ENCODE measurements around the gene MYO5C. TPM values are rescaled to one million over a fixed set of nuclear protein-coding genes. Genes with fewer than 3 reads are reported as not detected.
A peak's percentile ranks its signal among the peaks of the same experiment; 100 is the strongest.

Gene MYO5C
- total and polyA plus RNA-seq, 2 of the 13 experiments (the other 11 are each of a cell fraction or from before 2014, with no cell fraction given) = 15.7 to 23.7 TPM

DNA sequence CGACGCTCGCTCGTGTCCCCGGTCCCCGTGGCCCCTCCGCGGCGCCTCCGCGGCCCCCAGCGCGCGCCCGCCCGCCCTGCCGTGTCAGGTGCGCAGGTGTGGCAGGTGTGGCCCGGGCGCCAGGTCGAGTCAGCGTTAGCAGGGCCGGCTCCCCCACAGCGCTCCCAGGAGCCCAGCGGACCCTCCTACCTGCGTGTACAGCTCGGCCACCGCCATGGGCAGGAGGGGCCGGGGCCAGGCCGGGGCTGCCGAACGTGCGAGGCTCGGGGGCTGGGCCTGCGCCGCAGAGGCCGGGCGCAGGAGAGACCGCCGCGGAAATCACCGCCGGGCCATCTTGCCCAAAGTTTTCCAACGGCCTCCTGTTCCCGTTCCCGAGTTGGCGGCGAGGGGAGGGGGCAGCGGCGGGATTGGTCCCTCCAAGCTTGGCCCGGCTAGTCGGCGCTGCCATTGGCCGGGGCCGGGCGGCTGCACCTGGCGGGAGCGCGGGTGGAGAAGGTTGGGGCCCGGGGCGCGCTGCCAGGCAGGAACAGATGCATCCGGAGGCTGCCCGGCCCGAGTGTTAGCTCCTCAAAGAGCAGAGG is at the start of gene MYO5C (continued):
- TF ChIP-seq ZNF772 (CRISPR knock-in tag; IDR thresholded peaks at IDR 0.05) (0 out of 2 replicates have a peak, but pooled peaks have one; percentile 29), ZNF615 (CRISPR knock-in tag; IDR thresholded peaks at IDR 0.05; ENCODE audit: borderline replicate concordance) (no peak), ZNF337 (CRISPR knock-in tag; IDR thresholded peaks at IDR 0.05; ENCODE audit: borderline replicate concordance, low read depth) (no peak), AKAP8 (CRISPR knock-in tag; IDR thresholded peaks at IDR 0.05) (no peak), PAX8 (CRISPR knock-in tag; IDR thresholded peaks at IDR 0.05; ENCODE audit: borderline replicate concordance) (no peak), MEIS2 (CRISPR knock-in tag; IDR thresholded peaks at IDR 0.05) (no peak), ZNF234 (CRISPR knock-in tag; conservative IDR thresholded peaks at IDR 0.05) (no peak; the same call in 1 of the 2 replicates), CBFB (CRISPR knock-in tag; IDR thresholded peaks at IDR 0.05) (no peak), MYC (CRISPR knock-in tag; IDR thresholded peaks at IDR 0.05; ENCODE audit: borderline replicate concordance) (peak; percentile 24; the same call in 1 of the 2 replicates), KLF16 (CRISPR knock-in tag; IDR thresholded peaks at IDR 0.05) (no peak), RAD21 (CRISPR knock-in tag; IDR thresholded peaks at IDR 0.05) (peak; percentile 49; the same call in 1 of the 2 replicates), JDP2 (CRISPR knock-in tag; IDR thresholded peaks at IDR 0.05; ENCODE audit: borderline replicate concordance) (no peak; the same call in 1 of the 2 replicates), ISL2 (CRISPR knock-in tag; IDR thresholded peaks at IDR 0.05) (peak; percentile 42; the same call in 1 of the 2 replicates), ZZZ3 (CRISPR knock-in tag; IDR thresholded peaks at IDR 0.05; ENCODE audit: borderline replicate concordance) (no peak), ZFY (CRISPR knock-in tag; IDR thresholded peaks at IDR 0.05) (peak; percentile 92), ZNF816 (CRISPR knock-in tag; IDR thresholded peaks at IDR 0.05; ENCODE audit: borderline replicate concordance) (peak; percentile 78; the same call in 1 of the 2 replicates), GATAD2A (CRISPR knock-in tag; IDR thresholded peaks at IDR 0.05) (no peak), SAFB2 (CRISPR knock-in tag; IDR thresholded peaks at IDR 0.05; ENCODE audit: borderline replicate concordance, low read depth) (0 out of 2 replicates have a peak, but pooled peaks have one; percentile 57), TCF7 (IDR thresholded peaks at IDR 0.05; ENCODE audit: low read depth) (no peak), ZNF367 (CRISPR knock-in tag; IDR thresholded peaks at IDR 0.05; ENCODE audit: borderline replicate concordance) (no peak), HOXA3 (CRISPR knock-in tag; IDR thresholded peaks at IDR 0.05) (peak; percentile 74; the same call in 1 of the 2 replicates), ZNF207 (IDR thresholded peaks at IDR 0.05; ENCODE audit: borderline replicate concordance) (no peak), RARG (CRISPR knock-in tag; IDR thresholded peaks at IDR 0.05; ENCODE audit: low read depth) (no peak)
- TF ChIP-seq, protein P1, sequence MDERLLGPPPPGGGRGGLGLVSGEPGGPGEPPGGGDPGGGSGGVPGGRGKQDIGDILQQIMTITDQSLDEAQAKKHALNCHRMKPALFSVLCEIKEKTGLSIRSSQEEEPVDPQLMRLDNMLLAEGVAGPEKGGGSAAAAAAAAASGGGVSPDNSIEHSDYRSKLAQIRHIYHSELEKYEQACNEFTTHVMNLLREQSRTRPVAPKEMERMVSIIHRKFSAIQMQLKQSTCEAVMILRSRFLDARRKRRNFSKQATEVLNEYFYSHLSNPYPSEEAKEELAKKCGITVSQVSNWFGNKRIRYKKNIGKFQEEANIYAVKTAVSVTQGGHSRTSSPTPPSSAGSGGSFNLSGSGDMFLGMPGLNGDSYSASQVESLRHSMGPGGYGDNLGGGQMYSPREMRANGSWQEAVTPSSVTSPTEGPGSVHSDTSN (CRISPR knock-in tag; IDR thresholded peaks at IDR 0.05) = no peak
- TF ChIP-seq, protein P2, sequence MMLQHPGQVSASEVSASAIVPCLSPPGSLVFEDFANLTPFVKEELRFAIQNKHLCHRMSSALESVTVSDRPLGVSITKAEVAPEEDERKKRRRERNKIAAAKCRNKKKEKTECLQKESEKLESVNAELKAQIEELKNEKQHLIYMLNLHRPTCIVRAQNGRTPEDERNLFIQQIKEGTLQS (CRISPR knock-in tag; IDR thresholded peaks at IDR 0.05) = 0 out of 2 replicates have a peak, but pooled peaks have one; percentile 45
- TF ChIP-seq, protein P3, sequence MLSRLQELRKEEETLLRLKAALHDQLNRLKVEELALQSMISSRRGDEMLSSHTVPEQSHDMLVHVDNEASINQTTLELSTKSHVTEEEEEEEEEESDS (CRISPR knock-in tag; IDR thresholded peaks at IDR 0.05; ENCODE audit: borderline replicate concordance) = no peak
- TF ChIP-seq, protein P4, sequence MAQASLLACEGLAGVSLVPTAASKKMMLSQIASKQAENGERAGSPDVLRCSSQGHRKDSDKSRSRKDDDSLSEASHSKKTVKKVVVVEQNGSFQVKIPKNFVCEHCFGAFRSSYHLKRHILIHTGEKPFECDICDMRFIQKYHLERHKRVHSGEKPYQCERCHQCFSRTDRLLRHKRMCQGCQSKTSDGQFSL (CRISPR knock-in tag; IDR thresholded peaks at IDR 0.05) = peak; percentile 82; the same call in 1 of the 2 replicates
- TF ChIP-seq, protein P5, sequence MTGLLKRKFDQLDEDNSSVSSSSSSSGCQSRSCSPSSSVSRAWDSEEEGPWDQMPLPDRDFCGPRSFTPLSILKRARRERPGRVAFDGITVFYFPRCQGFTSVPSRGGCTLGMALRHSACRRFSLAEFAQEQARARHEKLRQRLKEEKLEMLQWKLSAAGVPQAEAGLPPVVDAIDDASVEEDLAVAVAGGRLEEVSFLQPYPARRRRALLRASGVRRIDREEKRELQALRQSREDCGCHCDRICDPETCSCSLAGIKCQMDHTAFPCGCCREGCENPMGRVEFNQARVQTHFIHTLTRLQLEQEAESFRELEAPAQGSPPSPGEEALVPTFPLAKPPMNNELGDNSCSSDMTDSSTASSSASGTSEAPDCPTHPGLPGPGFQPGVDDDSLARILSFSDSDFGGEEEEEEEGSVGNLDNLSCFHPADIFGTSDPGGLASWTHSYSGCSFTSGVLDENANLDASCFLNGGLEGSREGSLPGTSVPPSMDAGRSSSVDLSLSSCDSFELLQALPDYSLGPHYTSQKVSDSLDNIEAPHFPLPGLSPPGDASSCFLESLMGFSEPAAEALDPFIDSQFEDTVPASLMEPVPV (CRISPR knock-in tag; IDR thresholded peaks at IDR 0.05) = peak; percentile 79
